ENCODE data around the gene ATXN7L1. TPM values are rescaled to one million over a fixed set of nuclear protein-coding genes. Genes with fewer than 3 reads are reported as not detected.

ATXN7L1 gene
- total RNA-seq, 1 donor from 2014 or later, result 12.9 TPM

- DNase-seq (no peak), ATAC-seq (no peak)
- no peak overlapping the region for H3K4me3 ChIP-seq
- no peak for TF ChIP-seq CTCF (IDR thresholded peaks at IDR 0.05)
- peaks cover 11% of the 10 kb centered on the region for H3K27me3 ChIP-seq
- intact Hi-C loops (cut with DNase I), result no loop called here
- H3K27ac ChIP-seq, result no peak overlapping the region
- H3K4me1 ChIP-seq, result peaks cover 4% of the 10 kb centered on the region
- H3K36me3 ChIP-seq, result no peaks in the 10 kb centered on the region
- no peaks in the 10 kb centered on the region for H3K9me3 ChIP-seq
Observed at GRCh38 chr7:105578496-105578895, 297.9 kb downstream of the ATXN7L1 start.

GRCh38 chr7:105577251-105577650 is 299.1 kb downstream of the ATXN7L1 start:
- H3K4me1 ChIP-seq, result peaks cover 4% of the 10 kb centered on the region
- no peak for DNase-seq
- ATAC-seq, result no peak
- no peak overlapping the region for H3K4me3 ChIP-seq
- H3K9me3 ChIP-seq, result no peaks in the 10 kb centered on the region
- intact Hi-C loops (cut with DNase I), result no loop called here
- no peaks in the 10 kb centered on the region for H3K36me3 ChIP-seq
- H3K27me3 ChIP-seq, result peaks cover 7% of the 10 kb centered on the region
- H3K27ac ChIP-seq, result no peak overlapping the region
- no peak for TF ChIP-seq CTCF (IDR thresholded peaks at IDR 0.05)

GRCh38 chr7:105571891-105572290 is 304.5 kb downstream of the ATXN7L1 start:
- Histone ChIP-seq H3K27me3 (no peaks in the 10 kb centered on the region), H3K4me1 (no peaks in the 10 kb centered on the region), H3K9me3 (no peaks in the 10 kb centered on the region), H3K27ac (no peak overlapping the region), H3K36me3 (peaks cover 22% of the 10 kb centered on the region), H3K4me3 (no peak overlapping the region)
- intact Hi-C loops (cut with DNase I), result no loop called here
- DNase-seq (no peak), ATAC-seq (no peak)
- TF ChIP-seq CTCF (IDR thresholded peaks at IDR 0.05), result no peak

- ATAC-seq, result no peak
- Histone ChIP-seq H3K9me3 (no peaks in the 10 kb centered on the region), H3K36me3 (peaks cover 54% of the 10 kb centered on the region), H3K27me3 (no peaks in the 10 kb centered on the region), H3K4me3 (no peak overlapping the region), H3K27ac (no peak overlapping the region), H3K4me1 (no peaks in the 10 kb centered on the region)
- intact Hi-C loops (cut with DNase I), result no loop called here
- TF ChIP-seq CTCF (IDR thresholded peaks at IDR 0.05), result no peak
- no peak for DNase-seq
Observed at GRCh38 chr7:105567821-105568220, 308.6 kb downstream of the ATXN7L1 start.

- intact Hi-C loops (cut with DNase I), result no loop called here
- Histone ChIP-seq H3K36me3 (peaks cover 58% of the 10 kb centered on the region), H3K4me1 (no peaks in the 10 kb centered on the region), H3K4me3 (no peak overlapping the region), H3K27ac (no peak overlapping the region), H3K27me3 (no peaks in the 10 kb centered on the region), H3K9me3 (no peaks in the 10 kb centered on the region)
- no peak for TF ChIP-seq CTCF (IDR thresholded peaks at IDR 0.05)
- no peak for DNase-seq
- ATAC-seq, result no peak
Observed at GRCh38 chr7:105567024-105567423, 309.4 kb downstream of the ATXN7L1 start.

- H3K4me3 ChIP-seq, result no peak overlapping the region
- no peak for TF ChIP-seq CTCF (IDR thresholded peaks at IDR 0.05)
- intact Hi-C loops (cut with DNase I), result no loop called here
- ATAC-seq (no peak), DNase-seq (no peak)
- no peaks in the 10 kb centered on the region for H3K9me3 ChIP-seq
- H3K27me3 ChIP-seq, result no peaks in the 10 kb centered on the region
- no peaks in the 10 kb centered on the region for H3K4me1 ChIP-seq
- peaks cover 77% of the 10 kb centered on the region for H3K36me3 ChIP-seq
- no peak overlapping the region for H3K27ac ChIP-seq
Observed at GRCh38 chr7:105565190-105565589, 311.2 kb downstream of the ATXN7L1 start.

All from upper lobe of right lung (tissue), 1 donor.